Fibroblast of skin of left quadriceps (primary cell): ENCODE data around the gene THAP4.
"Not testable (repeated sequence)": the region's sequence is repeated elsewhere in the genome, so short reads cannot be mapped to it uniquely, and the experiment has no call there.

Experiments used
- DNase-seq, 2 experiments: peaks; one replicate each; pipeline ENCODE4 v3.0.0-alpha.2; 2013; ENCODE audit warnings: low read depth in 2 of 2

The THAP4 gene

DNA sequence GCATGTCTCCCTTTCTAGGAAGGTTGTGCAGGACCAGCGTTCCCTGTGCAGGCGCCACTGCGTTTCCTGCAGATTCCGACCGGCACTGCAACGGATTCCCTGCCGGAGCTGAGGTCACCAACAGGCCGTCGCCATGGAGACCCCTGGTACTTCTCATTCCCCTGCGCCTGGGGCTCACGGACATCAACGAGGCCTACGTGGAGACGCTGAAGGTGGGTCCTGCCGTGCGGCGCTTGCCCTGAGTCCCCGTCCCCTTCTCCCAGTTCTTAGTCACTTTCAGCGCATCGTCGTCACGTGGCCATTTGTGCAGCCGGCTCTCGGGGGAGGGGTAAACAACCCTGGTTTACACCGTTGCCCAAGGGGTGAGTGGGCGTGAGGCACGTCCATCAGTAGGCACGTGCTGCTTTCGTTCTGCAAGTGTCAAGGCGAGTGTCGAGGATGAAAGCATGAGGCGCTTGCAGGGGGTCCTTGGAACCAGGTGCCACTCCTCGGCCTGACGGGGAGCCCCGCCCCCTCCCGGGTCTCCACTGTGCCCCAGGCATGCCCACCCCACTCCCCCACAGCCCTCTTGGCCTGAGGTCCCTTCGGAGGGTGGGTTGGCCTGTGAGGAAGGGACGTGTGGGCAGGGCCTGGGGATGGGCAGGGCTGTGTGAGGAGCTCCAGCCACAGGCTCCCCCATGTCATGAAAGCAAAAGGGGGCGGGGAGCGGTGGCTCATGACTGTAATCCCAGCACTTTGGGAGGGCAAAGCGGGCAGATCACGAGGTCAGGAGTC lies 29.9 kb upstream of the THAP4 start:
- no peak for DNase-seq

DNA sequence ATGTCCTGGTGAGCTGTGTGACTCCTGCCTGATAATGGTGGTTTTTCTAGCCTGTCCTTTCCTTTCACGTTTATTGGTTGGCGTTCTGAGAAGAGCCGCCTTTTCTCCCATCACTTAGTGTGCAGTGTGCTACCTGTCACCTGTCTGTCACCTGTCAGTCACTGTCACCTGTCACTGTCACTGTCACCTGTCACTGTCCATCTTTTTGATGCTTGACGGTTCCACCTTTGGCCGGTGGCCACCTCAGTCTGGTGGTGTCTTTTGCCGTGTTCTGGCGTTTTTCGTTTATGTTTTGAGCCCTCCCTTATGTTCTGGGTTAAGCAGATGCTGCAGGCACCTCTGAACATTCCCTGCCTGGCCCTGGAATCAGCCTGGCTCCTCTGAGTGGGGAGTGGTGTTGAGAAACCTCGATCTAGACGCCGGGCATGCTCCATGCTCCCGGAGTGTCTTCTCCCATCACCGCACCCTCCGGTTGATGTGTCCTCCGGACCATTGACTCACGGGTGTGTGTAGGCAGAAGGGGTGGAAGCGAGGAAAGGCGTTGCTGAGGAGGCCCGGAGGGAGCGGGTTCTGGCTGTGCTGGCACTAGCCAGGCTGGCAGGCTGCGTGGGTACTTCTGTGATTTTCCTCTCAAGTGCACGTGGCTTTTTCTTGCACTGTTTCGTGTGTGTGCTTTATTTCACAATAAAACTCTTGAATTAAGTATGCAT lies 28.9 kb upstream of the THAP4 start:
- DNase-seq, result no peak

DNA sequence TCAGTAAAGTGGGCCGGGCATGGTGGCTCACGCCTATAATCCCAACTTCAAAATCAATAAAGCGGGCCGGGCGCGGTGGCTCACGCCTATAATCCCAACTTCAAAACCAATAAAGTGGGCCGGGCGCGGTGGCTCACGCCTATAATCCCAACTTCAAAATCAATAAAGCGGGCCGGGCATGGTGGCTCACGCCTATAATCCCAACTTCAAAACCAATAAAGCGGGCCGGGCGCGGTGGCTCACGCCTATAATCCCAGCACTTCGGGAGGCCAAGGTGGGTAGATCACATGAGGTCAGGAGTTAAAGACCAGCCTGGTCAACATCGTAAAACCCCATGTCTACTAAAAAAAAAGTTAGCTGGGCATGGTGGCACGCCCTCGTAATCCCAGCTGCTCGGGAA lies 25.8 kb upstream of the THAP4 start:
- not testable (repeated sequence) for DNase-seq

DNA sequence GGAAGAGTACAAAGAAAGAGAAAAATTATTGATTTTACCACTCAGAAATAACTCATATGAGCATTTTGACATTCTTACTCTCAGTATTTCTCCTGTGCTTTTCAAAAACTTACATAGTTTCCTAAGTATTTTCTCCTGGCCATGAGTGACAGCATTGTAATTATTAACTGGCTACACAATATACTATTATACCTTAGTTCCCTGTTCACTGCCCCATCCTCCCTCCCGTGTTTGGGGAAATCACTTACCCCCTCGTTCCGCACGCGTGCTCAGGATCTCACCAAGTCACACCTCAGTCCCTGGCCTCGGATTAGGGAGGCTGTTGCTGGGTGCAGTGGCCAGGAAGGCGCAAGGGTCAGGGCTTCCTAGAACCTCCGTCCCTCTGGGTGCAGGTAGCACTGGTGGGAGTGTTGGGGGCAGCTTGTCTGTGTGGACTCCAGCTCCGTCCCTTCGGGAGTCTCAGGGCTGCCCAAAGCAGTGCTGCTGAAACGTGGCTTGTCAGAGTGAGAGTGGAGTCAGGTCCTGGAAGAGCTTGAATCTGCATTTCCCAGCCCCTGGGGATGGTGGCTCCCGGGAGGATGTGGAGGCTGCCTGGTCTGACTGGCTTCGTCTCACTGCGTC lies 23.7 kb upstream of the THAP4 start:
- no peak for DNase-seq

DNA sequence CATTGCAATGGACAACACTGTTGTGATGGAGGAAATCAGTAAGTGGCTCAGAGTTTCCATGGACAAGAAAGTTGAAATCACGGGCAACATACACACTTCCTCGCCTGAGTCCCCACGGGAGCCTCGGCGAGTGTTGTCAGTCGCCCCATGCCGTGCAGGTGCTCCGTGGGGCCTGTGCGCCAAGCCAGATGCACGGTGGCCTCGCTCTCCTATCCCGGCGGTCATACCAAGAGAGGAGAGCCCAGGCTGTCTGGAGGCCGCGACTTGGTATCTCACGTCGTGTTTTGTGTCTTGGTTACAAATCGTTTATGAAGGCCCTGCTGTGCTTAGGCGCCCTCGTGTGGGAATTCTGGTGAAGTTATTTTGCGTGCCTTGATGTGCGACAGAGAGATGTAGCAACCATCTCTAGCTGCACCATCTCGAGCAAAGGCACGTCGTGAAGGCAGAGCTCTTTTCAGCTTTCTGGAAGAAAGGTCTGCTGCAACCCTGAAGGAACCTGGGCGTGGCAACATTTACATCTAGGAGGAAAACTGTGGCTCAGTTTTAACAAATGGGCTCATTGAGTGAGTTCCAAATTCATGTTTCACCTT lies 22.3 kb upstream of the THAP4 start:
- DNase-seq, result peak; percentile 39 to 46

DNA sequence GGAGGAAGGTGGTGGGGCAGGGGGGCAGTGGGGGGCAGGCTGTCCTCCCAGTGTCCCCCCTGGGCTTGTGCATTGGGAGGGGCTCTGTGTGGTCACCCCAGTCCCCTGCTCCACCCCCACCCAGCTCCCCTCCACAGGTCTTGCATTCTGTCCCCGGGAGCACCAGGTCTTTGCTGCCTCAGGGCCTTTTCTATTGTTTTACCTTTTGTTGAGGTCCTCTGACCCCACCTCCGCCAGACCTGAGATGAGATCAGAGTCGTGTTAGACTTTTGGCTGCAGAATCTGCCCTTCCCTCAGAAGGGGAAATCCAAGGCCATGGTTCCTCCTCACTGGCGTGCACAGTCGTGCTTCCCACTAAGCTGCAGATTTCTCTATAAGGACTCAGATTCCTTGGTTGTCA lies 21.3 kb upstream of the THAP4 start:
- no peak for DNase-seq

DNA sequence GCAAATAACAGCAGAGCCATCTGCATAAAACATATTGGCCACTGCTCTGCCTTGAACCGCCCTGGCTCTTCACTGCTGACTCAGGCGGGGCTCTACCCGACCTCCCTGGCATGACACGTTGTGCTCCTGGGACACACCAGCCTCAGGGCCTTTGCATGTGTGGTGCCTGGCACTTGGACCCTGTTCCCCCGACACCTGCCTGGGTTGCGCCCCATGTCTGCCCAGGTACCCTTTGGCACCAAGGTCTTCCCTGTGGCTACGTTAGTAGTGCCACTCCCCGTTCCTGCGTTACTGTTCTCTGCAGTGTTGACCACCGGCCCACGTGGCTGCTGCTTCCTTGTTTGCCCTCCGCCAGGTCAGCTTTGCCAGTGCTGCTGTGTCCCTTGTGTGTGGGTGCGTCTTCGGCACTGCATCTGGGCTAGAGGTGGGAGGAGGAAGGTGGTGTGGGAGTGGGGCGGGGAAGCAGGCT lies 20.9 kb upstream of the THAP4 start:
- DNase-seq, result no peak

DNA sequence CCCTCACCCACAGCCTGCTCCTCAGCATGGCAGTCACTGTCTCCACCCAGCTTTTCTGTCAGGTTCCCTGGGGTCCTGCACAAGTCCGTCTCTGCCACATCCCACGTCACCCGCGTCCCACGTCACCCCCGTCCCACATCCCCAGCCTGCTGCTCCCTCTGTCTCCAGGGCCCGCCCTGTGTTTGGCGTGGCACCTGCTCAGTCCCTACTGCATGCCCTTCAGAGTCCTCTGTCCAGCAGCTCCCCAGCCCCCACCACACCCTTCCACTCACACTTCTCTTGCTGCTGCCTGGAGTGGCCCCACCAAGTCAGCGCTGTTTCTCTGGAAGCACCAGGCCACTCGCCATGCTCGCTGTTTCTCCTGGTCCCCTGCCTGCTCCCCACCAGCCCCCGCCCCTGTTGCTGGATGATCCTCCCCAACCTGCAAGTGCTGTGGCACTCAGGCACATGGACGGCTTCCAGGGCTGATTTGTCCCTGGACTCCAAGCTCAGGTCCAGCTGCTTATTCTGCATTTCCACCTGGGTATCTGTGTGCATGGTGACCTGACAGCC lies 19.3 kb upstream of the THAP4 start:
- DNase-seq, result no peak

DNA sequence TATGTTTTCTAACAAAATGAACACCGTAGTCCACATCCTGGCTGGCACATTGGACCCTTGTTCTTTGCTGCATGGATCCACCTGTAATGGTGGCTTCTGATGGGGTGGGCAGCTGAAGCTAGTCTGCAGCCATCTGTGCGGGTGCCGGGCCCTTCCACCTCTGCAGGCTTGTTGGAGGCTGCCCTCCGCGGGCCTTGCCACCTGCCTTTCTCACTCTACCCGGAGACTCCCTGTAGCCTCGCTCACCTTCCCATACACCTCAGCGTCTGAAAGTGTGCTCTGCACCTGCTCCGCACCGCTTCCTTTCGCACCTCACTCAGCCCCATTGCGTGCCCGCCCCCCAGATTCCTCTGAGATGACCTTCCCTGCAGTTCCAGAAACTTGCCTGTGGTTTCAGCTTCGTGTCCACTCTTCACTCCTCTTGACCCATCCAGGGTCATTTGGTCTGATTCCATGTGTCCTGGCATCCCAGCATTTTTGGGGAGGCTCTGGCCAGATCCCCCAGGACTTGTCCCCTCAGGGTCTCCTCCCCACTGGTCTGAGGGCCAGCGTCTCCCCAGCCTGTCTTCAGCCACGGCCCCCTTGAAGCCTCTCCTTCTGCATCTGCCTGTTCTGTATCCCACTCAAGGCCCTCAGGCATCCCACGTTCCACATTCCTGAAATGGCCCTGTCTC lies 18.7 kb upstream of the THAP4 start:
- DNase-seq, result no peak

DNA sequence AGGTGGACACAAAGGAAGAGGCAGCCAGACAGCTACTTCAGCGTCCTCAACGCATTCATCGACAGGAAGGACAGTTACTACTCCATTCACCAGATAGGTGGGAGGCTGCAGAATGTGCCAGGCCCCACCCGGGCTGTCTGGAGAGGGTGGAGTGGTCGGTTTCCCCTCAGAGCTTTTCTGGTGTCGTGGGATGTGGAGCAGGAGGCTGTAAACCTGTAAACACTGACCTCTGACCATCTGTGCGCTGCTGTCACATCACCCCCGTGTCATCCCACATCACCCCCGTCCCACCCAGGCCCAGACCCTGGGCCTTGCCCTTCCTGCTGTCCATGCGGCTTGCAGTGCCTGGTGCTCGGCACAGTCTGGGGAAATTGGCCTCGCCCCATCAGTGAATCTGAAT lies 17.6 kb upstream of the THAP4 start:
- DNase-seq, result no peak

DNA sequence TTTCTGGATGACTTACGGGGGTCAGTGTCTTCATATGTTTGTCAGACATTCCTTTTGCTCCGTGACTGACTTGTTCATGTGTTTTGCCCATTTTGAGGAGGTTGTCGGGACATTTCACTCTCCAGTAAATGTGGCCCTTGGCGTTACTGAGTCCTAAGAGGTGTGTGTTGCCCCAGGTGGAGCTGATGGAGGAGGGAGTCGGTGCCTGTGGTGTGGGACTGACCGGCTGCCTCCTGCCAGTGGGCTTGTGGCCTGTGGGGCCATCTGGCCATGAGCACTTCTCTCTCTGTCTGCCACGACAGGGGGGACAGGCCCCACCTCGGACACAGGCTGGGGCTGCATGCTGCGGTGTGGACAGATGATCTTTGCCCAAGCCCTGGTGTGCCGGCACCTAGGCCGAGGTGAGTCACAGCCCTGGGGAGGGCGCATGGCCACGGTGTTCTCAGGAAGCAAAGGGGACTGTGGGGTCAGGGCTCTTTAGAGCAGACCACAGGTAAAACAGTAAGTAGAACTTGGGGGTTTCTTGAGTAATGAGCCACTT lies 16.3 kb upstream of the THAP4 start:
- no peak for DNase-seq

DNA sequence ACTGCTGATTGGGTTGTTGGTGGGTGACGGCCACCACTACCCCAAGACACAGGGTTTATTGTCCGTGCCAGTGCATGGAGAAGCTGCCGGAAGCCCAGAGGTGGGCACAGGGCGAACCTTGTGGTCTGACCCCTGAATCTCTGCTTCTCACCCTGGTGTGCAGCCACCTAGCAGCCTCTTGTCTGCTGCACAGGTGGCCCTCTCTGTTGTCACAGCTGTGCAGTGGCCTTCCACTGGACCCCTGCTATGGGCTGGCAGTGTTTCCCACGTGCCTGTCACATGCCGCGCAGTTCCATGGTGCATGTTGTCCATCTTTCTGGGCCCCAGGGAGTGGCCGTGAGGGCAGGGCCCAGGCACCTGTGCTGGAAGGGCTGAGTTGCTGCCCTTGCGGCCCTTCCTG lies 15.8 kb upstream of the THAP4 start:
- DNase-seq, result no peak

DNA sequence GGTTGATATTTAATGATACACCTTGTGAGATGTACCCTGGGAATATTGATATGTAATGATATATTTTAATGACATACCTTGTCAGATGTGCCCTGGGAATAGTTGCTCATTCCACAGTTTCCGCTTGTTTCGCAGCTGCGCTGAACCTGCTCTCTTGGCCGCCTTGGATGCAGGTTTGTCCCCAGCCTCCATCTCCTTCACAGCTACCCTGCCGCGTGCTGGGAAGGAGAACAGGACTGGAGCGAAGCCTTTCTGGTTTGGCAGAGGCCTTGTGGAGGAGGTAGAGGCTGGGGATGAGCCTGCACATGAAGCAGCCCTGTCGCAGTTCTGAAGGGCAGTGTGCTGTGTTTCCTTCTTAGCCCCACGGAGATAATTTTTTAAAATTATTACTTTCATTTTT lies 15.2 kb upstream of the THAP4 start:
- no peak for DNase-seq

DNA sequence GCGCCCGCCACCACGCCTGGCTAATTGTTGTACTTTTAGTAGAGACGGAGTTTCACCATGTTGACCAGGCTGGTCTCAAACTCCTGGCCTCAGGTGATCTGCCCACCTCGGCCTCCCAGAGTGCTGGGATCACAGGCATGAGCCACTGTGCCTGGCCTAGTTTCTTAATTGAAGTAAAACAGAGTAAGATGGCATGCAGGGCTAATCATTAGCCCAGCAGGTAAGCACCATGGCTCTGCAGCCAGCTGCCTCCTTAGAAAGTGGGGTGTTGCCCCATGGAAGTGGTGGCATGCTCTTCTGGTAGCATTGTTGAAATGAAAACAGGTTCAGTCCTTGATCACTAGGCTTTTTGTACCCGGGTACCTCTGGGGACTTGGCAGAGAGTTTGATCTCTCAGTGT lies 13.0 kb upstream of the THAP4 start:
- DNase-seq, result no peak

DNA sequence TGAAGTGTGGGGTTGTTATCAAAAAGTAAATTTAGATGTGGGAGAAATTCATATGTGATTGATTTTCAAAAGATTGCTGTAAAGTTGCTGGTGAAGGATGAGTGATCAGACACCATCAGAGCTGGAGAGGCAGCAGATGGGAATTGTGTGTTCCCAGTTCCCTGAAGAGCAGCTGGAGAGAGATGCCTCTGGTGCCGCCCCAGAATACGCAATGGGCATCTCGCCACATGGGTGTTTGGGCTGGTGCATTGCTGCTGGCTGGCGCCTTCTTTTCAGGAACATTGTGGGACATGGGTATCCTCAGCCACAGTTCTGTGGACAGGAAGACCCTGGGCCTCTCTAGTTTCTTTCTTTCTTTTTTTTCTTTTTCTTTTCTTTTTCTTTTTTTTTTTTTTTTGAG lies 12.4 kb upstream of the THAP4 start:
- DNase-seq, result no peak

DNA sequence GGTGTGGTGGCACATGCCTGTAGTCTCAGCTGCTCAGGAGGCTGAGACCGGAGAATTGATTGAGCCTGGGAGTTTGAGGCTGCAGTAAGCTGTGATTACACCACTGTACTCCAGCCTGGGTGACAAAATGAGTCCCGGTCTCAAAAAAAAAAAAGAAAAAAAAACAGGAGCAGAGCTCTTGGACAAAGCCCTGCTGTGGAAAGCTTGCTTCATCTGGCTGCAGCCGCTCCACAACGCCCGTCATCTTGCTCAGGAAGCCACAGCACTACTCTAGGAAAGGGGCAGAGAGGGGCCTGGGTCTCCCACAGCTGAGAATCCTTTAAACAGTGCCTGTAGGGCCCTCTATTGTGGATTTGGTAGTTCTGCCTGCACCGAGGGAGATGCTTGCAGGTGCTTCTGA lies 11.5 kb upstream of the THAP4 start:
- no peak for DNase-seq

DNA sequence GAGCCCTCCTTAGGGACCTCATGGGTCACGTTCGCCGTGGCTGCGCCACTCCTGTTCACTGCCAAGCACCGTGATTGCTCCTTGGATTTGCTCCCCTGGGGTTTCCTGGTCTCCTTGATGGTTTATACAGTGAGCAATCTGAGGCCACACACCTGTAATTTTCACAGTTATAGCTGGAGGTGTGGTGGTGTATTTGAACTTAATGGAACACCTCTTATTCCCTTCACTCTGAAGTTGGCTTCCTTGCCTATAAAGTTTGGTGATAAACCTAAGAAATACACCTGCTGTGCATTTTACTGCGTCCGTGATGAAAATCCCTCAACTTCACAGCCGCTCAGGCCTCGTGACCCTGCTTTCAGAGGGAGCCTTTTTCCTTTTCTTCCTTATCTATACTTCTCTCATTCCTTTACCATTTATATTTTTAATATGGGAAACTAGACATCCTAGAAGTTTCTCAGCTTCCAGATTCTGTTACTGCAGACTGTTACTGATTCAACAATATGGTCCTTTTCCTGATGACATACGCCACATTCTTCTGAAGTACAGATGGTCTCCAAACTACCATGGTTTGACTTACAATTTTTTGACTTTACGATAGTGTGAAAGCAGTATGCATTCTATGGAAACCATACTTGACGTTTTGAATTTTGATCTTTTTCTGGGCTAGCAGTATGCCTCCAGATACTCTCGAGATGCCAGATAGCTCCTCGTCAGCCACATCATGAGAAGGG lies 9.1 kb upstream of the THAP4 start:
- DNase-seq, result no peak

DNA sequence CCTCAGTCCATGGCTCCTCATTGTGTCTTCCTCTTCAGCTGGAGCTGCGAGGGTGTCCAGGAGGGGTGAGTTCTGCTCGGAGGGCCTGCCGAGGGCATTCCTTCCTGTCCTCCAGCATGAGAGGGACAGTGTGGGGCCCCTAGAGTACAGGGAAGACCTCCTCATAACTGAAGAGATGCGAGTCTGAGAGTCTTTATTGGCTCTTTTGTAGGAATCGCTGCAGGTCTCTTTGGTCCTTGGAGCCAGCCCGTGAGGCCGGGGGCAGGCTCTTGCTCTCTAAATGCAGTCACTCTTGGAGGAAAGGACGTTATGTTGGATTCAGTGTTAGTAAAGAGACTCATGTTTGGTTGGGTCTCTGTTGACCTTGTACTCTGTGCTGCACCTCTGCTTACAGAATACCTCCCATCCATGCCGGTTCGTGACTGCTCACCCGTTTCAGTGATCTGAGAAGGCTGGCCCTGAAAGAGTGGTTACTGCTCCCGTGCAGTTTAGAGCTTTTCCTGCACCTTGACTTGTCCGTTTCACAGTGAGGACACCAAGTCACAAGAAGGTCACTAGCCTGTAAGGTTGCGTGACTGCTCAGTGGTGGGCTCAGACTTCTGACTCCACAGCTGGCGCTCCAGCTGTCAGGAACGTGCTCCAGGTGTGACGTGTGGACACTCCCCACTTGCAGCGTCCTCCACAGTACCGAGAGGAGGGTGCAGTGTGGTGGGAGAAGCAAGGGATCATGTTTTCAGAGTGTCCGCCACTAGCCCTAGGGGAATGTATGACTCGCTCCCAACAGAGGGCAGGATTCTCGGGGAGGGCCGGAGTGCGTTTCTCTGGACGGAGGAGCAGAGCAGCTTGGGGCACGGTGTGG lies 8.3 kb upstream of the THAP4 start:
- DNase-seq, result no peak

DNA sequence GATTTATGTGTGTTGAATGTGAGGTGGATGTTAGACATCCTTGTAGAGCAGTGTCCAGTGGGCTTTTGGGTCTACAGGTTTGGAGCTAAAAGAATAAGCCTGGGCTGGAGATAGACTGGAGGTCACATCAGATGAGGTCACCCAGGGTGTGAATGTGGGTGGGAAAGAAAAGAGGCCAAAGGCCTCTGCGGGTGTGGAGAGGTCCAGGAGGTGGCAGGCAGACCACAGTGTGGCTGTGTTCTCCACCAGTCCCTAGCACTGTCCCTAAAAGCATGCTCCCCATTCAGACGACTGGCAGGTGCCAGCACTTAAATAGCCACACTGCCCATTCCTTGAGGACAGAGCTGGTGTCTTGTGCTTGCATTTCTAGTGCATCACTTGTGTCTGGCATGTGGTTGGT lies 4.7 kb upstream of the THAP4 start:
- DNase-seq, result no peak
